HG03108 (cell line): ENCODE measurements around the gene SLC38A1.
"Not testable (repeated sequence)": the region's sequence is repeated elsewhere in the genome, so short reads cannot be mapped to it uniquely, and the experiment has no call there.

Experiments
- ATAC-seq: cut with Tn5 transposase; IDR thresholded peaks from one replicate; pipeline ENCODE4 v1.9.1; 2021; ENCODE audit warnings: moderate library complexity; ENCODE audit not compliant: unreplicated experiment

SLC38A1 gene

GRCh38 chr12:46265102-46265501 lies 3.7 kb downstream of the SLC38A1 start:
- no peak for ATAC-seq

GRCh38 chr12:46264057-46264456 lies 4.8 kb downstream of the SLC38A1 start:
- ATAC-seq, result no peak

GRCh38 chr12:46263140-46264016 lies 5.5 kb downstream of the SLC38A1 start:
- no peak for ATAC-seq

- no peak for ATAC-seq
These were observed 7.2 kb downstream of the SLC38A1 start for GRCh38 chr12:46261646-46262045.

GRCh38 chr12:46260913-46261476 lies 7.8 kb downstream of the SLC38A1 start:
- ATAC-seq, result no peak

GRCh38 chr12:46260124-46260912 lies 8.5 kb downstream of the SLC38A1 start:
- no peak for ATAC-seq

- no peak for ATAC-seq
These were observed 9.1 kb downstream of the SLC38A1 start for GRCh38 chr12:46259713-46260112.

- no peak for ATAC-seq
These were observed 9.8 kb downstream of the SLC38A1 start for GRCh38 chr12:46259071-46259470.

GRCh38 chr12:46258129-46258528 lies 10.7 kb downstream of the SLC38A1 start:
- ATAC-seq, result no peak

- ATAC-seq, result no peak
These were observed 11.9 kb downstream of the SLC38A1 start for GRCh38 chr12:46256942-46257341.

- ATAC-seq, result no peak
These were observed 15.2 kb downstream of the SLC38A1 start for GRCh38 chr12:46253544-46254162.

GRCh38 chr12:46251994-46252393 lies 16.8 kb downstream of the SLC38A1 start:
- not testable (repeated sequence) for ATAC-seq

- not testable (repeated sequence) for ATAC-seq
These were observed 18.9 kb downstream of the SLC38A1 start for GRCh38 chr12:46249960-46250359.

- no peak for ATAC-seq
These were observed 22.7 kb downstream of the SLC38A1 start for GRCh38 chr12:46246021-46246700.

GRCh38 chr12:46244997-46245396 lies 23.8 kb downstream of the SLC38A1 start:
- ATAC-seq, result no peak

GRCh38 chr12:46244273-46244915 lies 24.4 kb downstream of the SLC38A1 start:
- no peak for ATAC-seq

GRCh38 chr12:46242569-46242968 lies 26.3 kb downstream of the SLC38A1 start:
- no peak for ATAC-seq

GRCh38 chr12:46240436-46240835 lies 28.4 kb downstream of the SLC38A1 start:
- no peak for ATAC-seq

- ATAC-seq, result no peak
These were observed 30.0 kb downstream of the SLC38A1 start for GRCh38 chr12:46238821-46239220.

GRCh38 chr12:46237371-46238045 lies 31.3 kb downstream of the SLC38A1 start:
- ATAC-seq, result no peak
